CD14-positive monocyte (primary cell): ENCODE results near the gene TTC12. TPM values are rescaled to one million over a fixed set of nuclear protein-coding genes. Genes with fewer than 3 reads are reported as not detected.

Source experiments
- DNase-seq, 3 donors: peaks; one replicate each; pipeline ENCODE4 v3.0.0-alpha.2; 2011 to 2022
- H2AFZ ChIP-seq: 2 replicates; pipeline ENCODE4 v1.6.0; 2012; ENCODE audit warnings: mild to moderate bottlenecking, low read depth, low read length, inconsistent platforms; ENCODE audit not compliant: insufficient read depth, poor library complexity, severe bottlenecking
- H3K27ac ChIP-seq, 2 donors: 1 replicate in 1 of 2; 2 replicates in 1 of 2; pipeline ENCODE4 v1.5.1; 2012 to 2013; ENCODE audit warnings: low read length in 2 of 2, control low read depth in 1 of 2, inconsistent platforms in 1 of 2, low read depth in 1 of 2, mild to moderate bottlenecking in 1 of 2
- H3K27me3 ChIP-seq, 2 donors: one replicate each; pipeline versions ENCODE4 v1.6.0 to v1.6.1; 2011 to 2013; ENCODE audit warnings: low read length in 2 of 2; ENCODE audit not compliant: control insufficient read depth in 2 of 2, insufficient read depth in 2 of 2
- H3K36me3 ChIP-seq, 2 donors: replicated peaks in 1 of 2; 1 replicate in 1 of 2; 2 replicates in 1 of 2; pipeline versions ENCODE4 v1.5.1 to v1.6.1; 2012 to 2013; ENCODE audit warnings: low read length in 2 of 2, control low read depth in 1 of 2, inconsistent platforms in 1 of 2, mild to moderate bottlenecking in 1 of 2; ENCODE audit not compliant: insufficient read depth in 2 of 2, control insufficient read depth in 1 of 2
- H3K4me1 ChIP-seq, 2 donors: 1 replicate in 1 of 2; 2 replicates in 1 of 2; pipeline versions ENCODE4 v1.5.1 to v1.6.1; 2012 to 2013; ENCODE audit warnings: low read length in 2 of 2, control low read depth in 1 of 2, inconsistent platforms in 1 of 2, mild to moderate bottlenecking in 1 of 2, moderate library complexity in 1 of 2; ENCODE audit not compliant: insufficient read depth in 2 of 2, control insufficient read depth in 1 of 2
- H3K4me2 ChIP-seq: replicated peaks from 2 replicates; pipeline ENCODE3; 2012; ENCODE audit warnings: low read length, moderate library complexity, mild to moderate bottlenecking; ENCODE audit not compliant: poor library complexity, severe bottlenecking; ENCODE audit errors: extremely low read depth
- H3K4me3 ChIP-seq, 3 experiments: fragments of 200-600 bp in 1 of 3; sonication (generic) in 1 of 3; replicated peaks in 1 of 3; 1 replicate in 2 of 3; 2 replicates in 1 of 3; pipeline ENCODE4 v1.5.1; 2011 to 2013; ENCODE audit warnings: low read length in 3 of 3, mild to moderate bottlenecking in 3 of 3, control low read depth in 2 of 3, low read depth in 2 of 3, inconsistent platforms in 1 of 3, moderate library complexity in 1 of 3
- H3K79me2 ChIP-seq: 2 replicates; pipeline ENCODE4 v1.6.0; 2012; ENCODE audit warnings: mild to moderate bottlenecking, control low read depth, inconsistent platforms, low read length, moderate library complexity; ENCODE audit not compliant: insufficient read depth
- H3K9ac ChIP-seq: 2 replicates; pipeline ENCODE4 v1.6.0; 2017; ENCODE audit warnings: low read length, mild to moderate bottlenecking; ENCODE audit not compliant: insufficient read depth, poor library complexity, severe bottlenecking
- H3K9me3 ChIP-seq, 2 donors: replicated peaks in 1 of 2; 1 replicate in 1 of 2; 2 replicates in 1 of 2; pipeline versions ENCODE4 v1.5.1 to v1.6.1; 2012 to 2013; ENCODE audit warnings: low read length in 2 of 2, control low read depth in 1 of 2; ENCODE audit not compliant: control insufficient read depth in 1 of 2, insufficient read depth in 1 of 2
- H4K20me1 ChIP-seq: 2 replicates; pipeline ENCODE4 v1.6.0; 2012; ENCODE audit warnings: mild to moderate bottlenecking, low read length, control low read depth, moderate library complexity; ENCODE audit not compliant: insufficient read depth
- H3K27ac Mint-ChIP-seq, 7 donors: one replicate each; pipeline ENCODE4 v1.8.0; 2020; ENCODE audit warnings: mild to moderate bottlenecking in 7 of 7, mixed read lengths in 7 of 7, moderate library complexity in 6 of 7, inconsistent platforms in 2 of 7
- H3K27me3 Mint-ChIP-seq, 3 donors: one replicate each; pipeline ENCODE4 v1.8.0; 2021 to 2022; ENCODE audit warnings: low read depth in 3 of 3, mild to moderate bottlenecking in 3 of 3, mixed read lengths in 3 of 3, moderate library complexity in 3 of 3, inconsistent platforms in 1 of 3
- H3K36me3 Mint-ChIP-seq, 2 donors: one replicate each; pipeline ENCODE4 v1.8.0; 2020; ENCODE audit warnings: mixed read lengths in 2 of 2, inconsistent platforms in 1 of 2, mild to moderate bottlenecking in 1 of 2
- H3K4me1 Mint-ChIP-seq: one replicate; pipeline ENCODE4 v1.8.0; 2020; ENCODE audit warnings: mild to moderate bottlenecking, mixed read lengths
- H3K4me3 Mint-ChIP-seq, 2 donors: one replicate each; pipeline ENCODE4 v1.8.0; 2020; ENCODE audit warnings: mild to moderate bottlenecking in 2 of 2, mixed read lengths in 2 of 2, moderate library complexity in 1 of 2
- H3K9me3 Mint-ChIP-seq, 7 donors: one replicate each; pipeline ENCODE4 v1.8.0; 2020 to 2022; ENCODE audit warnings: mixed read lengths in 7 of 7, mild to moderate bottlenecking in 6 of 7, moderate library complexity in 6 of 7, inconsistent platforms in 2 of 7
- CTCF ChIP-seq: fragments of 200-600 bp; IDR thresholded peaks from one replicate; pipeline ENCODE4 v1.8.0; 2022; ENCODE audit warnings: antibody characterized with exemption, mild to moderate bottlenecking
- WGBS: methylation state at CpG from one replicate; pipeline ENCODE4 v1.1.5; 2013; ENCODE audit warnings: missing lambda C conversion rate; ENCODE audit not compliant: insufficient coverage; 5-methylcytosine and 5-hydroxymethylcytosine counted together
- intact Hi-C, 2 donors: fragments of 100-400 bp; cut with micrococcal nuclease; formaldehyde crosslinking; loops; one replicate each; pipeline versions ENCODE4 v1.15.0 to v1.15.1; 2023
- polyA plus RNA-seq, 3 donors: library from polyadenylated mRNA; depleted of rRNA in 1 of 3; unstranded in 2 of 3; stranded (reverse) in 1 of 3; fragments of 300-500 nt in 2 of 3; fragments of >200 nt in 1 of 3; fragmentation: Illumina TruSeq in 2 of 3; gene quantifications; 1 replicate in 2 of 3; 2 replicates in 1 of 3; pipeline ENCODE4 v1.2.3, GENCODE V29; 2012 to 2021

TTC12 gene
- polyA plus RNA-seq, 3 donors: 1.7 to 3.0 (median 2.4) TPM

GRCh38 chr11:113373306-113373705 lies 58.9 kb downstream of the TTC12 start:
- H3K4me2 ChIP-seq: no peak overlapping the region
- no CpG with 5 or more reads among the region's 3 CpGs for WGBS
- Mint-ChIP-seq H3K36me3 (no peaks in the 10 kb centered on the region), H3K4me1 (peaks cover 2% of the 10 kb centered on the region), H3K4me3 (no peak overlapping the region), H3K27me3 (peaks cover 0 to 2% (median 1%) of the 10 kb centered on the region in 3 donors), H3K27ac (no peak overlapping the region), H3K9me3 (no peaks in the 10 kb centered on the region)
- H3K79me2 ChIP-seq: no peaks in the 10 kb centered on the region
- DNase-seq: peak in 1 of 3 donors; percentile 16
- no peaks in the 10 kb centered on the region for H3K4me1 ChIP-seq
- no peak overlapping the region for H2AFZ ChIP-seq
- TF ChIP-seq CTCF: no peak
- no peaks in the 10 kb centered on the region for H3K9me3 ChIP-seq
- intact Hi-C loops: no loop called here
- no peak overlapping the region for H3K4me3 ChIP-seq
- H3K27ac ChIP-seq: no peak overlapping the region
- H3K9ac ChIP-seq: no peak overlapping the region
- H4K20me1 ChIP-seq: no peaks in the 10 kb centered on the region
- H3K36me3 ChIP-seq: no peaks in the 10 kb centered on the region
- H3K27me3 ChIP-seq: no peaks in the 10 kb centered on the region

DNA sequence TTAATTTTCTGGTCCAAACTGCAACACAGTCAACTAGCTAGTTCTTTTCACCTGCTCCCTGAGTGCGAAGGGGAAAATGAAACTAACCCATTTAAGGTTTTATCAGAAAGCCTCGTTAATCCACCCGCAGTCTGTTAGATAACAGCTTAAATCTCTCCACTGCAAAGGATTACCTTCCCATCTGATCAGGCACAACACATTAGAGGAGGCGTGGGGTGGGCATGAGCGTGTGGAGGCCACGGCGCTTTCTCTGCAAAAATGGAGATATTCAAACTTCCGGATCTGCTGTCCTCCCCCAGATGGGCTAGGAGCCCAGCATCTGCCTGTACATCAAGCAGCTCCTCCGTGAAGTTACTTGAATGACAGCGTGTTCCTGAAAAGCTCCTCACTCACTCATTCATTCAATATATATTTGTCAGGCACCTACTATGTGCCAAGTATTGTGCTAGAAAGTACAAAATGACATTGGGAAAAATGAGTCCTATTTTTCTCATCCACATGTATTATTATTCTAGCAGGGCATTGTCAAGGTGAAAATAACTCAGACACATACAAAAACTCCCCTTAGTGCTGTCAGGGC lies 59.7 kb downstream of the TTC12 start:
- Mint-ChIP-seq H3K4me1 (peaks cover 2% of the 10 kb centered on the region), H3K4me3 (no peak overlapping the region), H3K27me3 (peaks cover 0 to 2% (median 1%) of the 10 kb centered on the region in 3 donors), H3K9me3 (no peaks in the 10 kb centered on the region), H3K27ac (no peak overlapping the region), H3K36me3 (no peaks in the 10 kb centered on the region)
- Histone ChIP-seq H3K4me2 (no peak overlapping the region), H3K4me3 (no peak overlapping the region), H2AFZ (no peak overlapping the region), H3K9me3 (no peaks in the 10 kb centered on the region), H3K79me2 (no peaks in the 10 kb centered on the region), H4K20me1 (no peaks in the 10 kb centered on the region), H3K27me3 (no peaks in the 10 kb centered on the region), H3K27ac (no peak overlapping the region), H3K4me1 (no peaks in the 10 kb centered on the region), H3K9ac (no peak overlapping the region), H3K36me3 (no peaks in the 10 kb centered on the region)
- no peak for DNase-seq
- no peak for TF ChIP-seq CTCF
- 98% methylated on average over 8 of the region's 10 CpGs for WGBS
- intact Hi-C loops: no loop called here
